GM19467 (cell line): ENCODE results near the gene FA2H.
"Not testable (repeated sequence)": the region's sequence is repeated elsewhere in the genome, so short reads cannot be mapped to it uniquely, and the experiment has no call there.

Source experiments
- ATAC-seq: cut with Tn5 transposase; IDR thresholded peaks from one replicate; pipeline ENCODE4 v1.9.1; 2021; ENCODE audit warnings: mild to moderate bottlenecking, moderate library complexity; ENCODE audit not compliant: unreplicated experiment

The FA2H gene, protein sequence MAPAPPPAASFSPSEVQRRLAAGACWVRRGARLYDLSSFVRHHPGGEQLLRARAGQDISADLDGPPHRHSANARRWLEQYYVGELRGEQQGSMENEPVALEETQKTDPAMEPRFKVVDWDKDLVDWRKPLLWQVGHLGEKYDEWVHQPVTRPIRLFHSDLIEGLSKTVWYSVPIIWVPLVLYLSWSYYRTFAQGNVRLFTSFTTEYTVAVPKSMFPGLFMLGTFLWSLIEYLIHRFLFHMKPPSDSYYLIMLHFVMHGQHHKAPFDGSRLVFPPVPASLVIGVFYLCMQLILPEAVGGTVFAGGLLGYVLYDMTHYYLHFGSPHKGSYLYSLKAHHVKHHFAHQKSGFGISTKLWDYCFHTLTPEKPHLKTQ

DNA sequence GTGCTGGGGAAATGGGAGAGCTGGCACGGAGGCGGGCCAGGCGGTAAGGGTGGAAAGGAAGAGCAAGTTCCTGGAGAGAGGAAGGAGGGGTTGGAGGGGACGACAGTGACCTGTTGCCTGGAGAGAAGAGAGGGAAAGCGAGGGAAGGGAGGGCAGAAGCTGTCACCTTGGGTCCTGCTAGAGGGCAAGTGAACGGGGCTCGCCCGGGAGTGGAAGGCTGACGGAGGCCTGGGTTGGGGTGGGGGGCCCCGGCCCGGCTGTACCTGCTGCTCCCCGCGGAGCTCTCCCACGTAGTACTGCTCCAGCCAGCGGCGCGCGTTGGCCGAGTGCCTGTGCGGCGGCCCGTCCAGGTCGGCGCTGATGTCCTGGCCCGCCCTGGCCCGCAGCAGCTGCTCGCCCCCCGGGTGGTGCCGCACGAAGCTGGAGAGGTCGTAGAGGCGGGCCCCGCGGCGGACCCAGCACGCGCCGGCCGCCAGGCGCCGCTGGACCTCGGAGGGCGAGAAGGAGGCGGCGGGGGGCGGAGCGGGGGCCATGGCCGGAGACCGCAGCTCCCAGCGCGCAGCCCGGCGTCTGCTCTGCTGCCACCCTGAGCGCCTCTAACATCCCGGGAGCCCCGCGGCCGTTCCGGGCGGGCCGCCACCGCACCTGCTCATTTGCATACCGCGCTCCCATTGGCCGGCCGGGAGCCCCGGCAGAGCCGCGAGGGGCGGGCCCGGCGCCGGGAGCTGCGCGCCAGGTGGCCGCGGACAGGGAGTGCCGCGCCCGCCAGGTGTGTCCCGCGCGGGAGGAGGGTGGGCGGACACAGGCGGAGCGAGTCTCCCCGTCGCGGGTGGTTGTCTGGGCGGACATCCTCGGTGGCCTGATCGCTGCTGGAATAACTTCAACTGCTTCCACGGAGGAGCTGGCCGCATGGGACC, at the start of gene FA2H:
Gene FA2H (minus strand): TSS at position 598 of the 917 bp plus-strand sequence. CDS start 65 bp downstream, at position 533.
- peak; percentile 94 for ATAC-seq

DNA sequence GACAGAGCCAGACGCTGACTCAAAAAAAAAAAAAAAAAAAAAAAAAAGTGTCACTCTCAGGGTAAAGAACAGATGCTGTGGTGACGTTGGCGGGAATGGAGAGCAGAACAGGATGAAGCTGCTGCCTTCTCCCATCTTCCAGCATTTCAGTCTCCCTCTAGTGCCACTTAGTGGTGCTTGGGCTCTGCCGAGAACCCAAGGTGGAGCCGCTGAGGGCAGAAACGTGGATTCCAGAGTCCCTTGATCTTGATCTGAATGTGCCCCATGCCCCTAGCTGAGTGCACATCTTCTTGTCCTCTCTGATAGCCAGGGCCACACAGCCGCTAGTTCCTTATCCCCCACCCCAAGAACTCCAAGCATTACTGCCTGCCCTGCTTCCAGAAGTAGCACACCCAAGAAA, 43.2 kb upstream of the FA2H start:
- ATAC-seq, result no peak

DNA sequence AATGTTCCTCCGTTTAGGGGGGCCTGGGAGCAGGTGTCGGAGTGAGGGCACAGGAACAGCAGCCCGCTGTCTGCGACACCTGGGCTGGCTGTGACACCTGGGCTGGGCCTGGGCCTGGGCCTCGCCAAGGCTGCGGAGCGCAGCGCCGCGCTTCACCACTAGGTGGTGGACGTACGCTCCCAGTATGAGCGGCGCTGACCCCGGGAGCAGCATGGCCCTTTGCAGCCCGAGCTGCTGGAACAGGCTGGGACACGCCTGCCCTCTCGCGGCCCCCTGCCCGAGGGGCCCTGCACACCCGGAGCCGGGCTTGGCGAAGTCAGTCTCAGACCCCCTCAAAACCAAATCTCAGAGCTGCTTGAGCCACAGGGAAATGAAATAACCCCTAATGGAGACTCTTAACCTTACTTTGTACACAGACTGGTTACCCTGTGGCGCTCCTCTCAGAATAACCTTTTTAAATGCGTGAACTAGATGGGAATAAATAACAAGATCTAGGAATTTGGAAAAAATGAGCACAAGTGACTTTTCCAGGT, 38.6 kb upstream of the FA2H start:
- peak; percentile 99 for ATAC-seq

DNA sequence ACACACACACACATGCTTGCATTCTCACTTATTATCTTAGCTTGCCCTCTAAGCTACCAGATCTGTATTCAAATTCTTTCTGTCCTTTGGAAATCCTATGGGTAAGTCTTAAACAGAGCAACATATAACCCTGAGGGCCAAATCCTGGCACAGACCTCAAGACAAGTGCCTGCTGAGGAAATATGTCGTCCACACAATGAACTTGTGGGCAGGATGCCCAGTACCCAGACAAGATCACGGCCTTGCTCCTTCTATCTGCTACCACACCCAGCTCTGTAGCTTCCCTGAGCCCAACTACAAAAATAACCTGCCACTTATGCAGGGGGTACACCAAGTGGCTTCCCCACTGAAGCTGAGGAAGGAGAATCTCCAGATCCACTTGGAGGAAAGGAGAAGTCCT, 37.3 kb upstream of the FA2H start:
- ATAC-seq, result no peak

DNA sequence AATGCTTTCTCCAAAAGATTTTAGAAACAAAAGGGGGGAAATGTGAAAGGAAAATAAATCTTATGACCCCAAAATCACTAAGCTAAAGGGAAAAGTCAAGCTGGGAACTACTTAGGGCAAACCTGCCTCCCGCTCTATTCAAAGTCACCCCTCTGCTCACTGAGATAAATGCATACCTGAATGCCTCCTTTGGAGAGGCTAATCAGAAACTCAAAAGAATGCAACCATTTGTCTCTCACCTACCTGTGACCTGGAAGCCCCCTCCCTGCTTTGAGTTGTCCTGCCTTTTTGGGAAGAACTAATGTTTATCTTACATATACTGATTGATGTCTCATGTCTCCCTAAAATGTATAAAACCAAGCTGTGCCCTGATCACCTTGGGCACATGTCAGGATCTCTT, 36.6 kb upstream of the FA2H start:
- ATAC-seq, result not testable (repeated sequence)

DNA sequence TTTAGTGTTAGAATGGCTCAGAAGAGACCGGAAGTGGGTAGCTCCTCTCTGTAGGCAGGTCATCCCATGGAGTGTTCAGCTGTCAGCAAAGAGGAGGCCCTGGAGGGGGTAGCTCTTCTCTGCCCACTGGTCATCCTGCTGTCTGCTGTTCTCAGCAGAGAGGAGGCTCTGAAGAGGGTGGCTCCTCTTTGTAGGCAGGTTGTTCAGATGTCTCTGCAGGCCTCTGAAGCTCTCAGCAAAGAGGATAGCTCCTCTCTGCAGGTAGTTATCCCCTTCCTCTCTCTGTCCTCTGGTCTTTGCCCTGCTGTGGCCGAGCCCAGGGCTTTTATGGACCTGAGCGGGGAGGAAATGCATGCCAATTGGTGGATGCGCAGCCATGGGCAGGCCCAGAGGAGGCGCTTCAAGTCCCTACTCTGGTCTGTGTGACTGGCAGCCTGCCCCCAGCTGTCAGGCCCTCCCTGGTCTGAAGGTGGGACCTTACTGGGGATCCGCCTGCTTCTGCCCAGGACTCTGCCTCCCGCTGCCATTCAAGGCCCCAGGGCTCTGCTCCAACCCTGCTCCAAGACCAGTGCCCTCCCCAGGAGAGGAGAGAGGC, 32.5 kb upstream of the FA2H start:
- ATAC-seq, result no peak

DNA sequence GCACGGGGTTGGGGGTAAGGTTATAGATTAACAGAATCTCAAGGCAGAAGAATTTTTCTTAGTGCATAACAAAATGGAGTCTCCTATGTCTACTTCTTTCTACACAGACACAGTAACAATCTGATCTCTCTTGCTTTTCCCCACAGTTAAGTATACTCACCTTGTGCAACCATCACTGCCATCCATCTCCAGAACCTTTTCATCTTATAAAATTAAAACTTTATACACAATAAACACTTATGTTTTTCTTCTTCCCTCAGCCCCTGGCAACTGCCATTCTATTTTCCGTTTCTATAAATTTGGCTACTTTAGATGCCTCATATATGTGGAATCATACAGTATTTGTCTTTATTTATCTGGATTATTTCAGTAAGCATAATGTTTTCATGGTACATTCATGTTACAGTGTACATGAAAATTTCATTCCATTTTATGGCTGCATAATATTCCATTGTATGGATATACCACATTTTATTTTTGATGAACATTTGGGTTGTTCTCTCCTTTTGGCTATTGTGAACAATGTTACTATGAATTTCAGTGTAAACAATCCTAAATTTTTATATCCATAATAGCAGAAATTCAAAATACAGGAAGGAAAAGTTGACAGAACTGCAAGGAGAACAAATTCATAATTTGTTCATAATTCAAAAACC, 25.7 kb upstream of the FA2H start:
- no peak for ATAC-seq

DNA sequence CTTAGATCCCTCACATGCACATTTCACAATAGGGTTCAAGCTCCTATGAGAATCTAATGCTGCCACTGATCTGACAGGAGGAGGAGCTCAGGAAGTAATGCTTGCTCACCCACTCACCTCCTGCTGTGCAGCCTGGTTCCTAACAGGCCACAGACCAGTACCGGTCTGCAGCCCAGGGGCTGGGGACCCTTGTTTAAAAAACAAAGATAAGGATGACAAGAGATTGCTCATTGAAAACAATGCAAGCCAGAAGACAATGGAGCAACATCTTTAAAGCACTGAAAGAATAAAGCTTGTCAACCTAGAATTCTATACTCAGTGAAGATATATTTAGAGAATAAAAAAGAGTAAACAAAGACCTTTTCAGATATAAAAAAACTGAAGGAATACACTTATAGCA, 22.8 kb upstream of the FA2H start:
- ATAC-seq, result no peak

DNA sequence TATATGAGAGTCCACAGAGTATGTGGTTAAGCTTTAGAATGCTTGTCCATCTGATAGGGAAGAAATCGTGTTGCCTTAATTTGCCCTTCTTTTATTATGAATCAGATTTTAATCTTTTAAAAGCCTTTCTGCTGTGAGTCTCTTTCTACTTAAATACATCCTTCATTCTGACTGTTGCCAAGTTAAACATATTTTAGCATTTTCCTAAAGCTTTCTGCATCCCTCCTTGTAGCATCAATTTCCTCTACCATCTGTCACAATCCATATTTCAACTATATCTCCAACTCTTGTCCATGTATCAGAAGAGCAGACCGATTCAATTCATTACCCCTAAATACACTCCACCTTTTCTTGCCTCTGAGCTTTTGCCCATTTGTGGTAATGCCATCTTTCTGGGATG, 20.5 kb upstream of the FA2H start:
- ATAC-seq, result no peak

DNA sequence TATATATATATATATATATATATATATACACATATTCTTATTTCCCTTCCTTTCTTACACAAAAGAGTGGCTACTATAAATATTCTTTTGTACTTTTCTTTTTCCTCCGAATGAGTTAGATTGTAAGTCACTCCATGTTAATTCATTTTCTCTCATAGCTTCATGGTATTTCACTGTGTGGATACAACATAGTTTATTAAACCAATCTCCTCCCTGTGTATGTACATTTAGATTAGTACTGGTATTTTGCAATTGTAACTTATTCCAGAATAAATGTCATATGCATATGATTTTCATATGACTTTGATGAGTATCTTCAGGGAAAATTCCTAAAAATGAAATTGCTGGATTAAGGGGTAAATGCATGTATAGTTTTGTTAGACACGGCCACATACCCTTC, 20.0 kb upstream of the FA2H start:
- ATAC-seq, result no peak

DNA sequence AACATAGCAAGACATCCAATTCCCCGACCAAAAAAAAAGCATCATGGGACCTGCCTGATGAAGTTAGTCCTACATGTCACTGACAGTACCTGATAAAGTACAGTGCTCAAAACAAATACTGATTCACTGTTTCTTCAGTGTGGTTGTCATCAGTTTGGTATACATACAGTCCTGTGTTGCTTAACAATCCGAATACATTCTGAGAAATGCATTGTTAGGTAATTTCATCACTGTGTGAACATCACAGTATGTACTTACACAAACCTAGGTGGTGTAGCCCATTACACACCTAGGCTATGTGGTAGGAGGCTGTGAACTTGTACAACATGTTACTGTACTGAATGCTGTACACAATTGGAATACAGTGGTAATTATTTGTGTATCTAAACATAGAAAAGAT, 19.0 kb upstream of the FA2H start:
- ATAC-seq, result no peak

DNA sequence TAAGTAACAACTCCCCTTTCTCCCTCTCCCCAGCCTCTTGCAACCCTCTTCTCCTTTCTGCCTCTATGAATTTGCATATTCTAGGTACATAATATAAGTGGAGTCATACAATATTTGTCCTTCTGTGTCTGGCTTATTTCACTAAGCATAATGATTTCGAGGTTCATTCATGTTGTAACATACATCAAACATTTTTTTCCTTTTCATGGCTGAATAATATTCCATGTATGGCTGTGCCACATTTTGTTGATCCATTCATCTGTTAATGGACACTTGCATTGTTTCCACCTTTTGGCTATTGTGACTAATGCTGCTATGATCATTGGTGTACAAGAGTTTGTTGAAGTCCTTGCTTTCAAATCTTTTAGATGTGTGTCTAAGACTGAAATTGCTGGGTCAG, 17.6 kb upstream of the FA2H start:
- no peak for ATAC-seq

DNA sequence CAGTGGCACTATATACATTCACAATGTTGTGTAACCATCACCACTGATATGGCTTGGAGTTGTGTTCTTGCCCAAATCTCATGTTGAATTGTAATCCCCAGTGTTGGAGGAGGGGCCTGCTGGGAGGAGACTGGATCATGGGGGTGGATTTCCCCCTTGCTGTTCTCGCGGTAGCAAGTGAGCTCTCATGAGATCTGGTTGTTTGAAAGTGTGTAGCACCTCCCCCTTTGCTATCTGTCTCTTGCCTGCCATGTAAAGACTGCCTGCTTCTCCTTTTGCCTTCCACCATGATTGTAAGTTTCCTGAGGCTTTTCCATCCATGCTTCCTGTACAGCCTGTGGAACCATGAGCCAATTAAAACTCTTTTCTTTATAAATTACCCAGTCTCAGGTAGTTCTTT, 17.1 kb upstream of the FA2H start:
- ATAC-seq, result not testable (repeated sequence)

DNA sequence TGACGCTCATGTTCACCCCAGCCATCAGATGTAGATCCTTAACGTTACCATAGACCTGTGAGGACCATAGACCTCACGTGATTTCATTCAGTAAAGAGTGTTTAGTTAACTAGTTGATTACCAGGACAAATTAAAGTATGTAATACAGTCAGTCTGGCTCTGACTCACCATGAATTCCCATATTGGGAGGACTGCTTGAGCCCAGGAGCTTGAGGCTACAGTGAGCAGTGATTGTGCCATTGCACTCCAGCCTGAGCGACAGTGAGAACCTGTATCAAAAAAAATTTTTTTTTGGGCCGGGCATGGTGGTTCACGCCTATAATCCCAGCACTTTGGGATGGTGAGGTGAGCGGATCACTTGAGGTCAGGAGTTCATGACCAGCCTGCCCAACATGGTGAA, 13.5 kb upstream of the FA2H start:
- no peak for ATAC-seq

DNA sequence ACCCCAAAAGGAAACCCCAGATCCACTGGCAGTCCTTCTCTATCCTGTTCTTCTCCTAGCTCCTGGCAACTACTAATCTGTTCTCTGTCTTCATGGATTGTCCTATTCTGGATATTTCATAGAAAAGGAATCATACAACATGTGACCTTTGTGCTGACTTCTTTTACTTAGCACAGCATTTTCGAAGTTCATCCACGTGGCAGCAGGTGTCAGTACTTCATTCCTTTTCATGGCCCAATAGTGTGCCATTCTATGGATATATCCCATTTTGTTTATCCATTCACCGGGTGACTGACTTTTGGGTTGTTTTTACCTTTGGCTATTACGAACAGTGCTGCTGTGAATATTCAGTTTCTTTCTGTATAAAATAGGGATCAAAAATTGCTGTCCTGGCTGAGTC, 10.4 kb upstream of the FA2H start:
- no peak for ATAC-seq

DNA sequence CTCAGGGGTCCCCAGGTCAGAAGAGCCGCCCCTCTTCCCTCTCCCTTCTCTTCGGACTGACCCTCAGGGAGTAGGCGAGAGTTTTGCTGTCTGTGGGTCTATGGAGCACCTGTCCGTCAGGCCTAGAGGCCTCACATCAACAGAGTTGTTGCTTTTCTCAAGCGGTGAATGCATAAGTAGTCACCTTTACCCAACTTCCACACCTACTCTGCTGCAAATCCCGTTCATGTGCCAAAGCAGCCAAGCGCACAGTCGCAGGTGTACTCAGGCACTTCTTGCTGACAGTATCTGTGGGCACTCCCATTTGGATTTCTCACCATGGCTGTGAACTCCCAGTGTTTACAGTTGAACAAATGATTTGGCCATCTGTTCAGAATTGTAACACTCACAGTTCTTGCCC, 4.0 kb upstream of the FA2H start:
- ATAC-seq, result no peak

DNA sequence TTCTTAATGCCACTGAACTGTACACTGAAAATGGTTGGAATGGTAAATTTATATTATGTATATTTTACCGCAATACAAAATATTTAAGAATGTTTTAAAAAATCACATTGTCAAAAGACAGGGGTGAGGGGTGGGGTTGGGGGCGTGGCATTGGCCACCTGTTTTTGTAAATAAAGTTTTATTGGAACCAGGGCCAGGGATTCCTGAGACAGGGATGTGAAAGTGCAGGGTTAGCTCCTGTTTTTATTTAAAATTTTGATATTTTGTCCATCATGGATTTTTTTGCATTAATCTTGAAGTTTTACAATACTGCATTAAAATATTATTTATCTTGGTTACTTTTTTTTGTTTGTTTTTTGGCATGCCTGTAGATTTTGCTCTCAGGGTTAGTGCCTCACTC, 2.3 kb upstream of the FA2H start:
- ATAC-seq, result no peak

DNA sequence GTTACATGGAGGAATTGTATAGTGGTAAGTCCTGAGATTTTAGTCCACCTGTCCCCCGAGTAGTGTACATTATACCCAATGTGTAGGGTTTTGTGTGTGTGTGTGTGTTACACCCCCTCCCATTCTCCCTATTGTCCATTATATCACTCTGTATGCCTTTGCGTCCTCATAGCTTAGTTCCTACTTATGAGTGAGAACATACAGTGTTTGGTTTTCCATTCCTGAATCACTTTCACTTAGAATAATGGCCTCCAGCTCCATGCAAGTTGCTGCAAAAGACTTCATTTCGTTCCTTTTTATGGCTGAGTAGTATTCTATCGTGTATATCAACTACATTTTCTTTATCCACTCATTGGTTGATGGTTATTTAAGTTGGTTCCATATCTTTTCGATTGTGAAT, 635 bp upstream of the FA2H start:
- ATAC-seq, result no peak

DNA sequence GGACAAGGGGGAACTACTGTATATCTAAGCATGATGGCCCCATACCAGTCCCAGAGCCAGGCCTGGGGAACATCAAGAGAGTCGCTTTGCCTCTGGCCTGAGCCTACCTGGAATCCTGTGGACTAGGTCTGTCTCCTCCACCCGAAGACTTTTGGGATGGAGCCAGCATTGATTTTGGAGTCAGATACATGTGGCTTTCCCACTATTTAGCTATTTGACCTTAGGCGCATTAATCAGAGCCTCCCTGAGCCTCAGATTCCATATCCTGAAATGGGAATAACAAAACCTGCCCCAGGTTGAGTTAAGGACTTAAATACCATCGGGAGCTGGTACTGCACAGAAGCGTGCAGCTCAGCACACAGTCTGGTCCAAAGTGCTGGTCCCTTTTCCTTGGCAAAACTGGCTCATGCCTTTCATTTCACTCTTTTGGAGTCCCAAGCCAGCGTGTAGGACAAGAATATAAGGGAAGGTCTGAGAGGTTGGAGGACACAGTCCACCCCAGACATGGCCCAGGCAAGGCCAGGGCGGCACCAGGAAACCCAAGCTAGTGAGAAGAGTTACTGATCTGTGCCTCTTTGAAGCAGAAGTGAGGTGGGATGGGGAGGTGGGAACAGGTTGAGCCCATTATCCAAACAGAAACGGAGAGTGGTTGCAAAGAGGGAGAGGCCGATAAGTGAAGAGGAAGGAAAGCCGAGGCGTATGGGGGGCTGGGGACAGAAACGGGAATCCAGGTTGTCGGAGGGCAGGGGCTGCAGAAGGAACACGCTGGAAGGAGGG, 986 bp downstream of the FA2H start:
- ATAC-seq, result no peak

DNA sequence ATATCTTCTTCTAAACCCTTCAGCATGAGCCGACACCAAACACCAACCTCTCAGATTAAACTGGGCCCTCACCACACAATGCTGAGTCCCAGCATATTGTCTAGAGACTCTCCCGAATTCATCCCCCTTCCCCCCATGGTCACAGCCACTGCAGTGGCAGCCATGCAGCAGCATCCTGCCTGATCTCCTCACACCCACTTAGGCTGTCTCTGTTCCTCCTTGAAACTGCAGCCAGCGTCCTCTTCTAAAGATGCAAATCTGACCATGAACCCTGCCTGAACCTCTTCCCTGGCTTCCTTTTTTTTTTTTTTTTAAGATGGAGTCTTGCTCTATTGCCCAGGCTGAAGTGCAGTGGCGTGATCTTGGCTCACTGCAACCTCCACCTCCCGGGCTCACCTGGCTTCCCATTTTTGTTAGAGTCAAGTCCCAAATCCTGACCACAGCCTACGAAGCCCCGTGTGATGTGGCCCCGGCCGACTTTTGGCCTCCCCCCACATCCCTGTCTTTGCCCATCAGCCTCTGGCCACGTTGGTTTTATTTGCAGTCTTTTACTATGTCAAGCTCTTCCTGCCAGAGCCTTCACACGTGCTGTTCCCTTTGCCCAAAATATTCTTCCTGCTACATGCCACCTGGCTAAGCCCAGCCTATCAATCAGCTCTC, 2.8 kb downstream of the FA2H start:
- ATAC-seq, result peak; percentile 42
